IMR-90 (cell line): ENCODE results near the gene SLC6A11. TPM values are rescaled to one million over a fixed set of nuclear protein-coding genes. Genes with fewer than 3 reads are reported as not detected.

Experiments
- ATAC-seq: fragments of 200-7000 bp; cut with Tn5 transposase; 2 replicates; pipeline ENCODE4 v1.9.1; 2020; ENCODE audit warnings: low read depth, mild to moderate bottlenecking, moderate library complexity
- BruUV-seq: library from RNA; stranded (reverse); fragments of 400-500 nt; replicated peaks from 2 replicates; lab custom pipeline; 2021; lab: Mats Ljungman, UMichigan
- CTCF ChIA-PET: fragments of 300-600 bp; formaldehyde crosslinking; extraction: SDS; loops from one replicate; lab custom pipeline; 2021; ENCODE audit warnings: antibody characterized with exemption; lab: Yijun Ruan, JAX
- POLR2A ChIA-PET: fragments of 300-600 bp; sonication (Branson Sonifier 250); formaldehyde crosslinking; loops from one replicate; lab custom pipeline; 2022; ENCODE audit warnings: antibody characterized with exemption; ENCODE audit not compliant: unreplicated experiment; lab: Charles Lee
- DNase-seq: peaks from one replicate; pipeline ENCODE4 v3.0.0; 2013
- H2AFZ ChIP-seq: replicated peaks from 2 replicates; pipeline ENCODE3; 2013; ENCODE audit warnings: low read length, mild to moderate bottlenecking; ENCODE audit not compliant: poor library complexity
- H2AK5ac ChIP-seq: 2 replicates; pipeline ENCODE4 v1.6.1; 2013; ENCODE audit warnings: low read depth, low read length, inconsistent platforms
- H2AK9ac ChIP-seq: replicated peaks from 2 replicates; pipeline ENCODE3; 2013; ENCODE audit warnings: mild to moderate bottlenecking, low read depth, low read length, moderate library complexity; ENCODE audit not compliant: poor library complexity
- H2BK120ac ChIP-seq: 2 replicates; pipeline ENCODE4 v1.6.1; 2013; ENCODE audit warnings: low read depth, low read length, inconsistent platforms
- H2BK15ac ChIP-seq: 3 replicates; pipeline ENCODE4 v1.6.1; 2013; ENCODE audit warnings: low read depth, low read length, inconsistent platforms
- H2BK20ac ChIP-seq: 2 replicates; pipeline ENCODE4 v1.6.1; 2013; ENCODE audit warnings: low read depth, mild to moderate bottlenecking, inconsistent platforms, low read length, moderate library complexity
- H2BK5ac ChIP-seq: 2 replicates; pipeline ENCODE4 v1.6.1; 2013; ENCODE audit warnings: mild to moderate bottlenecking, low read depth, low read length, inconsistent platforms; ENCODE audit not compliant: poor library complexity, severe bottlenecking
- H3K14ac ChIP-seq: replicated peaks from 2 replicates; pipeline ENCODE4 v1.6.1; 2013; ENCODE audit warnings: low read depth, low read length, inconsistent platforms
- H3K18ac ChIP-seq: 2 replicates; pipeline ENCODE4 v1.6.1; 2013; ENCODE audit warnings: low read depth, low read length, control low read depth
- H3K23ac ChIP-seq: 2 replicates; pipeline ENCODE4 v1.6.1; 2013; ENCODE audit warnings: low read depth, low read length, inconsistent platforms
- H3K27ac ChIP-seq: 2 replicates; pipeline ENCODE4 v1.5.1; 2013; ENCODE audit warnings: mild to moderate bottlenecking, control low read depth, low read length; ENCODE audit not compliant: insufficient read depth
- H3K27me3 ChIP-seq: 2 replicates; pipeline ENCODE4 v1.6.1; 2013; ENCODE audit warnings: low read length; ENCODE audit not compliant: control insufficient read depth, insufficient read depth
- H3K36me3 ChIP-seq: 2 replicates; pipeline ENCODE4 v1.6.1; 2013; ENCODE audit warnings: low read length, mixed read lengths; ENCODE audit not compliant: control insufficient read depth, insufficient read depth
- H3K4ac ChIP-seq: 2 replicates; pipeline ENCODE4 v1.6.1; 2013; ENCODE audit warnings: low read depth, low read length, inconsistent platforms
- H3K4me1 ChIP-seq: 2 replicates; pipeline ENCODE4 v1.6.1; 2013; ENCODE audit warnings: low read length, mixed read lengths; ENCODE audit not compliant: control insufficient read depth, insufficient read depth
- H3K4me2 ChIP-seq: 2 replicates; pipeline ENCODE4 v1.6.1; 2013; ENCODE audit warnings: low read depth, mild to moderate bottlenecking, control low read depth, low read length, moderate library complexity
- H3K4me3 ChIP-seq: 2 replicates; pipeline ENCODE4 v1.5.1; 2013; ENCODE audit warnings: low read depth, mild to moderate bottlenecking, control low read depth, low read length, moderate library complexity; ENCODE audit not compliant: insufficient read depth
- H3K56ac ChIP-seq: 2 replicates; pipeline ENCODE4 v1.6.1; 2013; ENCODE audit warnings: low read length, inconsistent platforms; ENCODE audit not compliant: insufficient read depth; ENCODE audit errors: extremely low read depth
- H3K79me1 ChIP-seq, 2 experiments: 2 replicates each; pipeline ENCODE4 v1.6.1; 2013; ENCODE audit warnings: low read length in 2 of 2, inconsistent platforms in 1 of 2, low read depth in 1 of 2
- H3K9ac ChIP-seq: 2 replicates; pipeline ENCODE4 v1.6.1; 2013; ENCODE audit warnings: low read depth, low read length, control low read depth
- H3K9me1 ChIP-seq: 2 replicates; pipeline ENCODE4 v1.6.1; 2013; ENCODE audit warnings: low read length, inconsistent platforms; ENCODE audit not compliant: insufficient read depth
- H3K9me3 ChIP-seq: 2 replicates; pipeline ENCODE4 v1.6.1; 2013; ENCODE audit warnings: low read length; ENCODE audit not compliant: control insufficient read depth, insufficient read depth
- H4K20me1 ChIP-seq: 2 replicates; pipeline ENCODE4 v1.6.1; 2013; ENCODE audit warnings: low read length, inconsistent platforms; ENCODE audit not compliant: insufficient read depth
- H4K5ac ChIP-seq: 2 replicates; pipeline ENCODE4 v1.6.1; 2013; ENCODE audit warnings: mild to moderate bottlenecking, low read depth, low read length, control low read depth
- H4K8ac ChIP-seq, 2 experiments: 2 replicates each; pipeline ENCODE4 v1.6.1; 2013; ENCODE audit warnings: low read depth in 2 of 2, low read length in 2 of 2, control low read depth in 1 of 2, inconsistent platforms in 1 of 2
- H4K91ac ChIP-seq: 2 replicates; pipeline ENCODE4 v1.6.1; 2013; ENCODE audit warnings: low read depth, low read length, inconsistent platforms; ENCODE audit not compliant: insufficient read depth
- CHD1 ChIP-seq: IDR thresholded peaks from 2 replicates; pipeline ENCODE4 v1.6.1; 2012; ENCODE audit warnings: low read depth, low read length, improper control_type of control experiment
- CTCF ChIP-seq: conservative IDR thresholded peaks from 2 replicates; pipeline ENCODE4 v1.5.1; 2012; ENCODE audit warnings: mild to moderate bottlenecking, low read depth, low read length, improper control_type of control experiment
- ELK1 ChIP-seq: fragments of 150-350 bp; IDR thresholded peaks from 2 replicates; pipeline ENCODE4 v1.6.1; 2016; ENCODE audit warnings: low read depth, mild to moderate bottlenecking, low read length, moderate library complexity, borderline replicate concordance
- MAFK ChIP-seq: IDR thresholded peaks from 2 replicates; pipeline ENCODE4 v1.6.1; 2012; ENCODE audit warnings: low read depth, low read length, improper control_type of control experiment
- MXI1 ChIP-seq: IDR thresholded peaks from 2 replicates; pipeline ENCODE4 v1.6.1; 2012; ENCODE audit warnings: low read depth, mild to moderate bottlenecking, low read length, moderate library complexity, borderline replicate concordance
- NFE2L2 ChIP-seq: fragments of 150-350 bp; IDR thresholded peaks from 2 replicates; pipeline ENCODE4 v1.6.1; 2016; ENCODE audit warnings: low read depth, mild to moderate bottlenecking, low read length
- POLR2A ChIP-seq: IDR thresholded peaks from 2 replicates; pipeline ENCODE4 v1.6.1; 2012; ENCODE audit warnings: mild to moderate bottlenecking, low read depth, low read length
- RAD21 ChIP-seq: IDR thresholded peaks from 2 replicates; pipeline ENCODE4 v1.6.1; 2012; ENCODE audit warnings: low read length, improper control_type of control experiment
- RCOR1 ChIP-seq: IDR thresholded peaks from 2 replicates; pipeline ENCODE4 v1.6.1; 2012; ENCODE audit warnings: mild to moderate bottlenecking, low read length, improper control_type of control experiment; ENCODE audit not compliant: insufficient replicate concordance
- SMC3 ChIP-seq: fragments of 150-350 bp; IDR thresholded peaks from 2 replicates; pipeline ENCODE4 v1.6.1; 2016; ENCODE audit warnings: low read depth, mild to moderate bottlenecking, antibody characterized with exemption, low read length, moderate library complexity
- USF2 ChIP-seq: fragments of 150-350 bp; IDR thresholded peaks from 2 replicates; pipeline ENCODE4 v1.6.1; 2017; ENCODE audit warnings: mild to moderate bottlenecking, antibody characterized with exemption, low read length, low read depth
- WGBS, 2 experiments: methylation state at CpG; one replicate each; pipeline versions ENCODE4 v1.1.5 to v1.1.7; 2013; ENCODE audit warnings: missing lambda C conversion rate in 2 of 2; ENCODE audit not compliant: insufficient read length in 1 of 2; ENCODE audit errors: extremely low coverage in 2 of 2; 5-methylcytosine and 5-hydroxymethylcytosine counted together
- dilution Hi-C: fragments of 300-500 bp; cut with HindIII; formaldehyde crosslinking; loops from one replicate; pipeline ENCODE4 v1.14.3; 2018; ENCODE audit warnings: low sequenced_read_pairs; ENCODE audit not compliant: unreplicated experiment
- in situ Hi-C: fragments of 300-500 bp; cut with MboI; formaldehyde crosslinking; loops from 3 replicates; pipeline ENCODE4 v1.14.3; 2019; ENCODE audit warnings: low sequenced_read_pairs, inconsistent platforms, mixed read lengths
- intact Hi-C: fragments of 100-400 bp; cut with micrococcal nuclease; formaldehyde crosslinking; loops from 2 replicates; pipeline ENCODE4 v1.10.0; 2022
- polyA plus RNA-seq, 3 experiments: library from polyadenylated mRNA; depleted of rRNA; stranded (reverse); fragments of >200 nt; gene quantifications; 2 replicates each; pipeline ENCODE4 v1.2.3, GENCODE V29; 2012; ENCODE audit warnings: low replicate concordance in 1 of 3
- total RNA-seq: library from RNA; depleted of rRNA; stranded (reverse); fragments of >200 nt; gene quantifications from 2 replicates; pipeline ENCODE4 v1.2.3, GENCODE V29; 2012

SLC6A11 gene
- total and polyA plus RNA-seq, 2 of the 4 experiments (the other 2 are of a cell fraction) = not detected

- H2BK5ac ChIP-seq = no peak overlapping the region
- no peak overlapping the region for H3K4me2 ChIP-seq
- no peak overlapping the region for H2AK9ac ChIP-seq
- WGBS, 2 experiments = no CpG with 5 or more reads among the region's 3 CpGs
- no peaks in the 10 kb centered on the region for H3K9me1 ChIP-seq
- no peak overlapping the region for H3K9ac ChIP-seq
- no peak for DNase-seq
- H3K23ac ChIP-seq = no peak overlapping the region
- no peak overlapping the region for H2BK20ac ChIP-seq
- H2AK5ac ChIP-seq = no peak overlapping the region
- H4K20me1 ChIP-seq = no peaks in the 10 kb centered on the region
- no peak overlapping the region for H3K27ac ChIP-seq
- H3K18ac ChIP-seq = no peak overlapping the region
- in situ Hi-C loops = no loop called here
- no peak overlapping the region for H4K91ac ChIP-seq
- H2BK120ac ChIP-seq = no peak overlapping the region
- no peak overlapping the region for H4K8ac ChIP-seq
- H4K5ac ChIP-seq = no peak overlapping the region
- H3K9me3 ChIP-seq = no peaks in the 10 kb centered on the region
- H3K56ac ChIP-seq = no peak overlapping the region
- CTCF ChIA-PET = no interaction called here
- peaks cover under 1% of the 10 kb centered on the region; the same call in 1 of the 2 replicates for H3K27me3 ChIP-seq
- no peak for ATAC-seq
- no peaks in the 10 kb centered on the region for H3K4me1 ChIP-seq
- no peak overlapping the region for H2BK15ac ChIP-seq
- no TSS peak for BruUV-seq
- no peak overlapping the region for H3K4ac ChIP-seq
- no peak for TF ChIP-seq RCOR1
- no peak for TF ChIP-seq SMC3
- TF ChIP-seq ELK1 = no peak
- no peak for TF ChIP-seq MAFK
- no peak for TF ChIP-seq CTCF
- TF ChIP-seq CHD1 = no peak
- no peak for TF ChIP-seq RAD21
- TF ChIP-seq NFE2L2 = no peak
- TF ChIP-seq USF2 = no peak
- no peak for TF ChIP-seq POLR2A
- TF ChIP-seq MXI1 = no peak
- no peaks in the 10 kb centered on the region for H3K79me1 ChIP-seq
- POLR2A ChIA-PET = no interaction called here
- no peaks in the 10 kb centered on the region for H3K36me3 ChIP-seq
- H3K4me3 ChIP-seq = no peak overlapping the region
- intact Hi-C loops = no loop called here
- dilution Hi-C loops = no loop called here
- H2AFZ ChIP-seq = no peak overlapping the region
- no peak overlapping the region for H3K14ac ChIP-seq
These were observed 5.7 kb upstream of the SLC6A11 start for GRCh38 chr3:10810376-10810775.
